OCI-LY3 (cell line): Measurements from ENCODE around the gene COQ8B.

Experiments
- H2AFZ ChIP-seq: fragments of 200-600, 300-600 bp; shearing (Covaris generic); 2 replicates; pipeline ENCODE4 v1.6.0; 2014; ENCODE audit warnings: antibody characterized with exemption, low read depth, low read length
- H3K27ac ChIP-seq: fragments of 200-600, 300-600 bp; sonication (generic); 2 replicates; pipeline ENCODE4 v1.5.1; 2014; ENCODE audit warnings: mild to moderate bottlenecking, low read length, moderate library complexity, mixed read lengths
- H3K27me3 ChIP-seq: fragments of 200-600, 300-600 bp; sonication (generic); 2 replicates; pipeline ENCODE4 v1.6.1; 2014; ENCODE audit warnings: low read depth, low read length, mixed read lengths
- H3K36me3 ChIP-seq: fragments of 200-600, 300-600 bp; sonication (generic); replicated peaks from 2 replicates; pipeline ENCODE3; 2014; ENCODE audit warnings: low read depth, low read length, mixed read lengths
- H3K4me1 ChIP-seq: fragments of 300-600, 200-600 bp; sonication (generic); 2 replicates; pipeline ENCODE4 v1.6.1; 2014; ENCODE audit warnings: low read length, mixed read lengths
- H3K4me2 ChIP-seq: fragments of 200-600, 300-600 bp; sonication (generic); 2 replicates; pipeline ENCODE4 v1.6.1; 2014; ENCODE audit warnings: low read length, mixed read lengths
- H3K4me3 ChIP-seq: fragments of 300-600, 200-600 bp; sonication (generic); 2 replicates; pipeline ENCODE4 v1.5.1; 2014; ENCODE audit warnings: antibody characterized with exemption, mild to moderate bottlenecking, low read length, moderate library complexity
- H3K79me2 ChIP-seq: fragments of 300-600, 200-600 bp; shearing (Covaris generic); 2 replicates; pipeline ENCODE4 v1.6.1; 2014; ENCODE audit warnings: mild to moderate bottlenecking, low read length, mixed read lengths
- H3K9ac ChIP-seq: fragments of 300-600, 200-600 bp; shearing (Covaris generic); 2 replicates; pipeline ENCODE4 v1.6.0; 2014; ENCODE audit warnings: mild to moderate bottlenecking, low read length, moderate library complexity
- H3K9me3 ChIP-seq: fragments of 200-600, 300-600 bp; shearing (Covaris generic); 2 replicates; pipeline ENCODE4 v1.6.1; 2014; ENCODE audit warnings: low read length, mixed read lengths; ENCODE audit not compliant: insufficient read depth
- H4K20me1 ChIP-seq: fragments of 200-600, 300-600 bp; sonication (generic); 2 replicates; pipeline ENCODE4 v1.6.1; 2016; ENCODE audit warnings: low read length, mixed read lengths; ENCODE audit not compliant: insufficient read depth
- CTCF ChIP-seq: fragments of 200-600, 300-600 bp; sonication (generic); IDR thresholded peaks from 2 replicates; pipeline ENCODE4 v1.5.1; 2014; ENCODE audit warnings: antibody characterized with exemption, low read length, low read depth
- EZH2phosphoT487 ChIP-seq: fragments of 200-600 bp; shearing (Covaris generic); IDR thresholded peaks from 2 replicates; pipeline ENCODE4 v1.6.1; 2018; ENCODE audit warnings: antibody characterized with exemption, mixed run types, low read depth

Gene COQ8B

GRCh38 chr19:40703029-40703755, 13.5 kb downstream of the COQ8B start:
- TF ChIP-seq CTCF (no peak), EZH2phosphoT487 (no peak)
- H3K27me3 ChIP-seq, result no peaks in the 10 kb centered on the region
- H3K4me2 ChIP-seq, result no peak overlapping the region
- no peak overlapping the region for H2AFZ ChIP-seq
- H4K20me1 ChIP-seq, result no peaks in the 10 kb centered on the region
- no peaks in the 10 kb centered on the region for H3K4me1 ChIP-seq
- no peaks in the 10 kb centered on the region for H3K9me3 ChIP-seq
- no peak overlapping the region for H3K4me3 ChIP-seq
- H3K27ac ChIP-seq, result no peak overlapping the region
- no peak overlapping the region for H3K9ac ChIP-seq
- H3K79me2 ChIP-seq, result no peaks in the 10 kb centered on the region
- H3K36me3 ChIP-seq, result peaks cover 31% of the 10 kb centered on the region

DNA sequence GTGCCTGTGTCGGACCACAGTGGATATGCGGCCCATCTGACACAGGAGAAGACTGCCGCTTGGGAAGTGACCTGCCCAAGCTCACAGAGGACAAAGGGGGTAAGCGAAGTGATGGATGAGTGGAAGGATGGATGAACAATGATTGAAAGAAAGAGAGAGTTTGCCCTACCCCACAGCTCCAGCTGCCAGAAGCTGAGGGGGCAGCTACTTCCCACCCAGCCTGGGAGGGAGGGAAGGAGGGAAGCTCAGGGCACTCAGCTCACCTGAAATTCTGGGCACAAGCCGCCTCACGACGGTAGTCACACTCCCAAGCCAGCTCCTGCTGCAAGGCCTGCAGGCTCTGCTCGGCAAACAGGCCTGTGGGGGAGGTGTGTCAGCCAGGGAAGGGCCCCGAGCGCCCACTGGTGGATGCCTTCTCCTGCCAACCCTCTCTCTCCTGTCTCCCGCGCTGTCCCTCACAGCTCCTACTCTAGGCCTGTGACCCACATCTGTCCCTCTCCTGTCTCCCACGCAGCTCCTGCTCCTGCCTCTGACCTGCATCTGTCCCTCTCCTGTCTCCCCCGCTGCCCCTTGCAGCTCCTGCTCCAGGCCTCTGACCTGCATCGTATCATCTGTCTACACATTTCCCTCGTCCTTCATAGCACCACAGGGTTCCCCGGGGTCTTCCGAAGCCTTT, 14.2 kb downstream of the COQ8B start:
- H3K79me2 ChIP-seq, result no peaks in the 10 kb centered on the region
- H3K9me3 ChIP-seq, result no peaks in the 10 kb centered on the region
- peak; percentile 15 for TF ChIP-seq CTCF
- TF ChIP-seq EZH2phosphoT487, result no peak
- H2AFZ ChIP-seq, result no peak overlapping the region
- no peak overlapping the region for H3K4me3 ChIP-seq
- H4K20me1 ChIP-seq, result no peaks in the 10 kb centered on the region
- H3K27ac ChIP-seq, result no peak overlapping the region
- H3K4me2 ChIP-seq, result no peak overlapping the region
- H3K4me1 ChIP-seq, result no peaks in the 10 kb centered on the region
- no peak overlapping the region for H3K9ac ChIP-seq
- H3K27me3 ChIP-seq, result no peaks in the 10 kb centered on the region
- peaks cover 26% of the 10 kb centered on the region for H3K36me3 ChIP-seq

DNA sequence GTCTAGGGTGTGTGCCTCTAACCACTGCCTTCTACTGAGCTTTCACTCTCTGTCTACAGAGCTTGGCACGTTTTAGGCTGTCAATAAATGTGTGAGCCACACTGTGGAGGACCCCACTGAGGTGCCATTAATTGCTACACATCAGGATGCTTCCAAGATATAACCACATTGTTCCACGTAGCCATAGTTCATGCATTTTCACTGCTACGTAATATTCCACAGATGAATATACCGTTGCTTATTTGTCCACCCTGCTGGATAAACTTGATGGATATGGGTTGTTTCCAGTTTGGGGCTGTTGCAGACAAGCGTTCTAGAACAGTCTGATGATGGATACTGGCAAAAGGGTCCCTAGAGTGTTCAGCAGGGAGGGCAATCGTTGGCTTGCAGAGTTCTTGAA, 14.9 kb downstream of the COQ8B start:
- Histone ChIP-seq H3K27ac (no peak overlapping the region), H3K4me1 (no peaks in the 10 kb centered on the region), H3K79me2 (no peaks in the 10 kb centered on the region), H4K20me1 (no peaks in the 10 kb centered on the region), H3K36me3 (peaks cover 28% of the 10 kb centered on the region), H2AFZ (no peak overlapping the region), H3K4me2 (no peak overlapping the region), H3K9me3 (no peaks in the 10 kb centered on the region), H3K27me3 (no peaks in the 10 kb centered on the region), H3K4me3 (no peak overlapping the region), H3K9ac (no peak overlapping the region)
- TF ChIP-seq EZH2phosphoT487 (no peak), CTCF (no peak)

- no peak for TF ChIP-seq EZH2phosphoT487
- TF ChIP-seq CTCF, result no peak
- Histone ChIP-seq H3K4me2 (no peak overlapping the region), H4K20me1 (no peaks in the 10 kb centered on the region), H3K4me3 (no peak overlapping the region), H3K79me2 (no peaks in the 10 kb centered on the region), H3K36me3 (peaks cover 27% of the 10 kb centered on the region), H3K27ac (no peak overlapping the region), H3K27me3 (no peaks in the 10 kb centered on the region), H3K9me3 (no peaks in the 10 kb centered on the region), H3K9ac (no peak overlapping the region), H3K4me1 (no peaks in the 10 kb centered on the region), H2AFZ (no peak overlapping the region)
These were observed 16.6 kb downstream of the COQ8B start for GRCh38 chr19:40700083-40700482.
